HFFc6 (cell line): Measurements from ENCODE around the gene HOXB4. TPM values are rescaled to one million over a fixed set of nuclear protein-coding genes. Genes with fewer than 3 reads are reported as not detected.

Experiments
- DNase-seq: peaks from one replicate; pipeline ENCODE4 v3.0.0-alpha.2; 2018
- H3K27ac Mint-ChIP-seq: 2 replicates; pipeline ENCODE4 v1.8.0; 2020; ENCODE audit warnings: mild to moderate bottlenecking, mixed read lengths
- H3K27me3 Mint-ChIP-seq: 2 replicates; pipeline ENCODE4 v1.8.0; 2021; ENCODE audit warnings: mild to moderate bottlenecking, moderate library complexity, mixed read lengths; ENCODE audit not compliant: insufficient read depth
- H3K36me3 Mint-ChIP-seq: 2 replicates; pipeline ENCODE4 v1.8.0; 2021; ENCODE audit warnings: low read depth, mixed read lengths
- H3K4me1 Mint-ChIP-seq: 2 replicates; pipeline ENCODE4 v1.8.0; 2020; ENCODE audit warnings: low read depth, mixed read lengths
- H3K4me3 Mint-ChIP-seq: 2 replicates; pipeline ENCODE4 v1.8.0; 2020; ENCODE audit warnings: mild to moderate bottlenecking, moderate library complexity, mixed read lengths
- H3K9me3 Mint-ChIP-seq: 2 replicates; pipeline ENCODE4 v1.8.0; 2020; ENCODE audit warnings: mild to moderate bottlenecking, mixed read lengths
- CTCF ChIP-seq: fragments of 200-600 bp; sonication (generic); IDR thresholded peaks from 2 replicates; pipeline ENCODE4 v1.5.0; 2021; ENCODE audit warnings: antibody characterized with exemption, mild to moderate bottlenecking
- long read RNA-seq: library from polyadenylated mRNA; unstranded; transcript quantifications from one replicate; pipeline ENCODE4 v2.0.0, GENCODE V29; 2019
- total RNA-seq, 6 experiments: library from RNA; stranded (reverse); fragmentation: NEBNext Ultra II Directional; extraction: Animal tissue kit (Norgen Biotek cat#: 25700); gene quantifications; 2 replicates in 1 of 6; 3 replicates in 5 of 6; pipeline ENCODE4 v1.2.3, GENCODE V29; 2021

The HOXB4 gene
- total RNA-seq, result not detected
- long read RNA-seq, result 0 reads

- TF ChIP-seq CTCF, result no peak
- H3K9me3 Mint-ChIP-seq, result no peaks in the 10 kb centered on the region
- H3K4me1 Mint-ChIP-seq, result peaks cover 7% of the 10 kb centered on the region; the same call in 1 of the 2 replicates
- H3K36me3 Mint-ChIP-seq, result no peaks in the 10 kb centered on the region
- H3K27ac Mint-ChIP-seq, result no peak within 1 kb of the TSS
- H3K4me3 Mint-ChIP-seq, result no peak within 1 kb of the TSS
- peaks cover 84% of the 10 kb centered on the region for H3K27me3 Mint-ChIP-seq
- no peak for DNase-seq
These were observed at the start of gene HOXB4 for GRCh38 chr17:48577946-48578615. Gene HOXB4 (minus strand): TSS chr17:48578350. CDS start chr17:48578319, 31 bp downstream.

GRCh38 chr17:48627118-48627597 lies 49.0 kb upstream of the HOXB4 start:
- peaks cover 75% of the 10 kb centered on the region for H3K27me3 Mint-ChIP-seq
- no peaks in the 10 kb centered on the region for H3K9me3 Mint-ChIP-seq
- H3K36me3 Mint-ChIP-seq, result no peaks in the 10 kb centered on the region
- TF ChIP-seq CTCF, result no peak
- DNase-seq, result no peak
- no peaks in the 10 kb centered on the region for H3K4me1 Mint-ChIP-seq
- no peak overlapping the region for H3K4me3 Mint-ChIP-seq
- H3K27ac Mint-ChIP-seq, result no peak overlapping the region

GRCh38 chr17:48626245-48627117 lies 48.3 kb upstream of the HOXB4 start, which contains the start of gene HOXB9:
Gene HOXB9 (minus strand): TSS chr17:48626358. CDS start chr17:48626269, 89 bp downstream.
- H3K36me3 Mint-ChIP-seq, result no peaks in the 10 kb centered on the region
- no peak for TF ChIP-seq CTCF
- no peak within 1 kb of the TSS for H3K4me3 Mint-ChIP-seq
- no peaks in the 10 kb centered on the region for H3K4me1 Mint-ChIP-seq
- no peak within 1 kb of the TSS for H3K27ac Mint-ChIP-seq
- H3K9me3 Mint-ChIP-seq, result no peaks in the 10 kb centered on the region
- DNase-seq, result no peak
- peaks cover 75% of the 10 kb centered on the region for H3K27me3 Mint-ChIP-seq

- H3K27me3 Mint-ChIP-seq, result peaks cover 75% of the 10 kb centered on the region
These were observed 47.5 kb upstream of the HOXB4 start for GRCh38 chr17:48625495-48626244.

More at GRCh38 chr17:48625495-48626244, 47.5 kb upstream of the HOXB4 start:
- Mint-ChIP-seq H3K9me3 (no peaks in the 10 kb centered on the region), H3K4me1 (no peaks in the 10 kb centered on the region), H3K27ac (no peak overlapping the region), H3K4me3 (no peak overlapping the region), H3K36me3 (no peaks in the 10 kb centered on the region)
- DNase-seq, result no peak
- no peak for TF ChIP-seq CTCF
